WERI-Rb-1 (cell line): ENCODE results near the gene AGAP1.

Source experiments
- DNase-seq: peaks from one replicate; pipeline ENCODE4 v3.0.0-alpha.2; 2020
- H3K27ac ChIP-seq: fragments of 250-450 bp; sonication (Bioruptor Pico); 2 replicates; pipeline ENCODE4 v1.5.1; 2020; ENCODE audit warnings: mild to moderate bottlenecking, moderate library complexity
- H3K27me3 ChIP-seq: fragments of 250-450 bp; sonication (Bioruptor Pico); 2 replicates; pipeline ENCODE4 v1.5.1; 2021; ENCODE audit warnings: mild to moderate bottlenecking, low read depth, moderate library complexity; ENCODE audit not compliant: insufficient read depth, severe bottlenecking
- H3K36me3 ChIP-seq: fragments of 250-450 bp; sonication (Bioruptor Pico); 2 replicates; pipeline ENCODE4 v1.5.1; 2020; ENCODE audit warnings: mild to moderate bottlenecking, moderate library complexity
- H3K4me3 ChIP-seq: 2 replicates; pipeline ENCODE4 v1.5.1; 2011; ENCODE audit warnings: low read depth, mild to moderate bottlenecking, control low read depth, low read length
- H3K9me3 ChIP-seq: fragments of 250-450 bp; sonication (Bioruptor Pico); 2 replicates; pipeline ENCODE4 v1.5.1; 2021; ENCODE audit warnings: mild to moderate bottlenecking, moderate library complexity; ENCODE audit not compliant: severe bottlenecking
- CTCF ChIP-seq: IDR thresholded peaks from 2 replicates; pipeline ENCODE4 v1.5.1; 2011; ENCODE audit warnings: low read depth, mild to moderate bottlenecking, control low read depth, inconsistent platforms, low read length

AGAP1 gene

GRCh38 chr2:235553696-235554100 lies 59.9 kb downstream of the AGAP1 start:
- no peak for TF ChIP-seq CTCF
- no peak overlapping the region for H3K27ac ChIP-seq
- DNase-seq: no peak

DNA sequence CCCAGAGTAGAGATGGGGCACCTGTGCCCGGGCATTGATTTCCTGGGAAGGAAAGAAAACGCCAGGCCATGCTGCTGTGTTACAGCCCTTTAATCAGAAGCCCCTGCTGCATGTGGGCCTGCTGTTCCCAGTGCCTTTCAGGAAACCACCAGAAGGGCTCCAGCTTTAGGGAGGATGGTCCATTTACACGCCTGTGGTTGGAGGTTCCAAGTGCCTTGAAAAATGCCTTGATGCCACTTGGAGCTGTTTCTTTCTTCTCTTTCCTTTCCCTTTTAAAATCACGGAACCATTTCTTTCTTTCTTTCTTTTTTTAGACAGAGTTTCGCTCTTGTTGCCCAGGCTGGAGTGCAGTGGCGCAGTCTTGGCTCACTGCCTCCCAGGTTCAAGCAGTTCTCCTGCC lies 60.5 kb downstream of the AGAP1 start:
- H3K27me3 ChIP-seq: peaks cover 10% of the 10 kb centered on the region
- no peak overlapping the region for H3K4me3 ChIP-seq
- no peaks in the 10 kb centered on the region for H3K9me3 ChIP-seq
- no peak overlapping the region for H3K27ac ChIP-seq
- no peak for TF ChIP-seq CTCF
- no peak for DNase-seq
- H3K36me3 ChIP-seq: no peaks in the 10 kb centered on the region

More at GRCh38 chr2:235553696-235554100, 59.9 kb downstream of the AGAP1 start:
- no peaks in the 10 kb centered on the region for H3K9me3 ChIP-seq
- H3K4me3 ChIP-seq: no peak overlapping the region
- peaks cover 3% of the 10 kb centered on the region for H3K27me3 ChIP-seq
- no peaks in the 10 kb centered on the region for H3K36me3 ChIP-seq

- no peak for TF ChIP-seq CTCF
- DNase-seq: no peak
- H3K36me3 ChIP-seq: no peaks in the 10 kb centered on the region
- H3K9me3 ChIP-seq: no peaks in the 10 kb centered on the region
- H3K27me3 ChIP-seq: peaks cover 13% of the 10 kb centered on the region
- no peak overlapping the region for H3K4me3 ChIP-seq
- H3K27ac ChIP-seq: no peak overlapping the region
Measured at GRCh38 chr2:235554936-235555335, 61.1 kb downstream of the AGAP1 start.

- DNase-seq: no peak
- no peaks in the 10 kb centered on the region for H3K36me3 ChIP-seq
Measured at GRCh38 chr2:235555371-235555770, 61.5 kb downstream of the AGAP1 start.

GRCh38 chr2:235556086-235556485 lies 62.2 kb downstream of the AGAP1 start:
- no peak for DNase-seq
- Histone ChIP-seq H3K4me3 (no peak overlapping the region), H3K27ac (no peak overlapping the region), H3K36me3 (no peaks in the 10 kb centered on the region), H3K9me3 (no peaks in the 10 kb centered on the region), H3K27me3 (peaks cover 24% of the 10 kb centered on the region)
- TF ChIP-seq CTCF: no peak

More at GRCh38 chr2:235555371-235555770, 61.5 kb downstream of the AGAP1 start:
- Histone ChIP-seq H3K27me3 (peaks cover 17% of the 10 kb centered on the region), H3K9me3 (no peaks in the 10 kb centered on the region), H3K27ac (no peak overlapping the region), H3K4me3 (no peak overlapping the region)
- TF ChIP-seq CTCF: no peak

DNA sequence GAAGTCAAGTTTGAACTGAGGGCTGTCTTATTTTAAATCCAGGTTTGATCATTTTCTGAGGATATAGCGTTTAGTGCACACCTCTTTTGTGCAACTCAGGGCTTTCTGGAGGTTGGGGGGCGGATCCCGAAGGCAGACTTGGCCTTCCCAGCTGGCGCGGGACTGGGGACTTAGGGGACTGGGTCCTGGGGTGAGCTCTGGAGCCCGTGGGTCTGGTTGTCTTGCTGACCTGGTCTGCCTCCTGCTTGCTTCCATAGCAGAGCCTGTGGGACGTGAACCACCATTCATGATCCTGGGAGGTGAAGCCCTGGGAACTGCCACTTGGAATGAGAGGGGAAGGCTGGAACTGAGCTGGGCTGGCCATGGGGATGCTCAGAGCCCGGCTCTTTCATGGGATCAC lies 63.1 kb downstream of the AGAP1 start:
- no peak for DNase-seq
- TF ChIP-seq CTCF: no peak
- Histone ChIP-seq H3K27ac (no peak overlapping the region), H3K27me3 (peaks cover 24% of the 10 kb centered on the region), H3K9me3 (no peaks in the 10 kb centered on the region), H3K4me3 (no peak overlapping the region), H3K36me3 (no peaks in the 10 kb centered on the region)
